Mesothelial cell of epicardium (in vitro differentiated cells): ENCODE data around the gene SMG9. TPM values are rescaled to one million over a fixed set of nuclear protein-coding genes. Genes with fewer than 3 reads are reported as not detected.

Experiments
- DNase-seq, 2 experiments: peaks; one replicate each; pipeline ENCODE4 v3.0.0; 2021; ENCODE audit warnings: low spot score in 2 of 2; ENCODE audit not compliant: unreplicated experiment in 2 of 2
- H3K27ac Mint-ChIP-seq: 2 replicates; pipeline ENCODE4 v1.8.0; 2021; ENCODE audit warnings: mixed read lengths
- H3K27me3 Mint-ChIP-seq: 2 replicates; pipeline ENCODE4 v1.8.0; 2021; ENCODE audit warnings: low read depth, mixed read lengths
- H3K36me3 Mint-ChIP-seq: 2 replicates; pipeline ENCODE4 v1.8.0; 2021; ENCODE audit warnings: mixed read lengths
- H3K4me1 Mint-ChIP-seq: 2 replicates; pipeline ENCODE4 v1.8.0; 2021; ENCODE audit warnings: mixed read lengths
- H3K4me3 Mint-ChIP-seq: 2 replicates; pipeline ENCODE4 v1.8.0; 2021; ENCODE audit warnings: mild to moderate bottlenecking, moderate library complexity, mixed read lengths
- H3K9me3 Mint-ChIP-seq: 2 replicates; pipeline ENCODE4 v1.8.0; 2021; ENCODE audit warnings: mixed read lengths
- CTCF ChIP-seq: fragments of 200-600 bp; sonication (generic); IDR thresholded peaks from one replicate; pipeline ENCODE4 v1.5.0; 2021; ENCODE audit warnings: antibody characterized with exemption; ENCODE audit not compliant: unreplicated experiment
- total RNA-seq: library from RNA; stranded (reverse); gene quantifications from 3 replicates; pipeline ENCODE4 v1.2.1, GENCODE V29; 2021

Gene SMG9
- total RNA-seq, 1 donor from 2014 or later, result 73.2 TPM

- peaks cover 12% of the 10 kb centered on the region for H3K4me1 Mint-ChIP-seq
- no peak overlapping the region for H3K27ac Mint-ChIP-seq
- no peak for DNase-seq
- no peak for TF ChIP-seq CTCF
- H3K4me3 Mint-ChIP-seq, result no peak overlapping the region
- H3K36me3 Mint-ChIP-seq, result no peaks in the 10 kb centered on the region
- H3K27me3 Mint-ChIP-seq, result no peaks in the 10 kb centered on the region
- H3K9me3 Mint-ChIP-seq, result no peaks in the 10 kb centered on the region
Measured at GRCh38 chr19:43760941-43761340, 6.2 kb upstream of the SMG9 start.

- H3K27ac Mint-ChIP-seq, result peak overlapping the region; percentile 4
Measured at GRCh38 chr19:43759515-43759914, 4.8 kb upstream of the SMG9 start.

GRCh38 chr19:43755256-43755801 is 567 bp upstream of the SMG9 start:
- Mint-ChIP-seq H3K4me1 (peaks cover 33% of the 10 kb centered on the region), H3K9me3 (no peaks in the 10 kb centered on the region), H3K36me3 (peaks cover 12% of the 10 kb centered on the region), H3K27ac (peak overlapping the region; percentile 100), H3K4me3 (peak overlapping the region; percentile 94), H3K27me3 (no peaks in the 10 kb centered on the region)
- no peak for TF ChIP-seq CTCF
- DNase-seq, result peak; percentile 69 to 84

More at GRCh38 chr19:43759515-43759914, 4.8 kb upstream of the SMG9 start:
- H3K9me3 Mint-ChIP-seq, result no peaks in the 10 kb centered on the region
- no peak overlapping the region for H3K4me3 Mint-ChIP-seq
- no peaks in the 10 kb centered on the region for H3K27me3 Mint-ChIP-seq
- H3K4me1 Mint-ChIP-seq, result peaks cover 19% of the 10 kb centered on the region
- no peaks in the 10 kb centered on the region for H3K36me3 Mint-ChIP-seq
- DNase-seq, result no peak
- TF ChIP-seq CTCF, result no peak

GRCh38 chr19:43754253-43754502 is 584 bp downstream of the SMG9 start:
- Mint-ChIP-seq H3K36me3 (peaks cover 17% of the 10 kb centered on the region), H3K4me3 (peak overlapping the region; percentile 94), H3K9me3 (no peaks in the 10 kb centered on the region), H3K27me3 (no peaks in the 10 kb centered on the region), H3K4me1 (peaks cover 28% of the 10 kb centered on the region), H3K27ac (peak overlapping the region; percentile 95)
- no peak for DNase-seq
- no peak for TF ChIP-seq CTCF

- H3K36me3 Mint-ChIP-seq, result peaks cover 25% of the 10 kb centered on the region
- no peak overlapping the region for H3K27ac Mint-ChIP-seq
- no peaks in the 10 kb centered on the region for H3K9me3 Mint-ChIP-seq
- no peak for DNase-seq
- peaks cover 26% of the 10 kb centered on the region for H3K4me1 Mint-ChIP-seq
- no peak overlapping the region for H3K4me3 Mint-ChIP-seq
- no peaks in the 10 kb centered on the region for H3K27me3 Mint-ChIP-seq
- TF ChIP-seq CTCF, result no peak
Measured at GRCh38 chr19:43752287-43752875, 2.4 kb downstream of the SMG9 start.
